NCI-H446 (cell line): ENCODE data around the gene WNT4.

Experiments used
- DNase-seq, 2 experiments: peaks; one replicate each; lab custom pipeline; 2025; lab: John Stamatoyannopoulos, UW

The WNT4 gene

DNA sequence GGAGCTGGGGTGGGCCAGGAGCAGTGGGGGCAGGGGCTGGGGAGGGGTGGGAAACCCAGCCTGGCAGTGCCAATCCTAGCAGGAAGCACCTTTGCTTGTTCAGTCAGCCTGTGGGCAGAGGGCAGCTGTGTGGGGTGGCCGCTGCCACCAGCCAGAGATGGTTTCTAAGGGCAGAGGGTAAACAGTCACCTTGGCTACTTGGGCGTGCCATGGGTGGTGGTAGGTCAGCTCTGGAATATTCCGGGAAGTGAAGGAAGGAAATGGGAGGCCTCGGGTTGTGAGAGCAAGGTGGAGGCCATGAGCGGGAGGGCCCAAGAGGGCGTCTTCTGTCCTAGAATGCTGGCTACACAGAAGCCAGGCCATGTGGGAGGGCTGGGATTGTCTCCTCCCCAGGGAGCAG lies 20.7 kb upstream of the WNT4 start:
- DNase-seq, result no peak

DNA sequence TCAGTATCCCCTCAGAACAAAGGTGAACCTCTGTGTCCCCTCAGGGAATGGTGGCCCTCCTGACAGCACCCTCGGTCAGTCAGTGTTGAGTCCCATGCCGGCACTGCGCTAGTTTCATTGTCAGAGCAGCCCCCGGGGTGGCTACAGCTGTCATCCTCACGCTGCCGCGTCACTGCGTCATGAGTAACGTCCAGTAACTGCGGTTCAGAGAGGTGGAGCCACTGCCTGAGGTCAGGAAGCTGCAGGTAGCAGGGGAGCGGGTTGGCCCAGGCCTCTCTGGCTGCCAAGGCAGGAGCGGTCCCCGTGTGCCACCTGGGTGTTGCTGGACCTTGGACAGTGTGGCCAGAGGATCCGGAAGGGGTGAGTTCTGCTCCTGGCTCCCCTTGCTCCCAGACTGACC lies 20.2 kb upstream of the WNT4 start:
- no peak for DNase-seq

DNA sequence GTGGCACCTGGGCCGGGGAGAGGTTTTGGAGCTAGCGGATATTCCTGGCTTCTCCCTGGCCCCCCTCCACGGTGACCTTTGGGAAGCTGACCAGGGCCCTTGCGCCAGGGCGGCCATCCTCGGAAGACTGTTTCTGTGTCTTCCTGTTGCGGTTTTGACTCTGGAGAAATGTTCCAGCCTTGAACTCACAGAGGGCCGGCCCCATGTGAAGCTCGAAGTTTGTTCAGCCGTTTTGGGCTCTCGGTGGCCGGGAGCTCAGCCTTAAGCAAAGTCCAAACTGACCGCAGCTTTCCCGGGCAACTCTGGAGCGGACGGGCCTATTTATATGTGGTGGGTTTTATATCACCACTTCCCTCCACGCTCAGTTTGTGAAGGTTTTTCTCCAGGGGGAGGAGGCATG lies 17.0 kb upstream of the WNT4 start:
- DNase-seq, result no peak

DNA sequence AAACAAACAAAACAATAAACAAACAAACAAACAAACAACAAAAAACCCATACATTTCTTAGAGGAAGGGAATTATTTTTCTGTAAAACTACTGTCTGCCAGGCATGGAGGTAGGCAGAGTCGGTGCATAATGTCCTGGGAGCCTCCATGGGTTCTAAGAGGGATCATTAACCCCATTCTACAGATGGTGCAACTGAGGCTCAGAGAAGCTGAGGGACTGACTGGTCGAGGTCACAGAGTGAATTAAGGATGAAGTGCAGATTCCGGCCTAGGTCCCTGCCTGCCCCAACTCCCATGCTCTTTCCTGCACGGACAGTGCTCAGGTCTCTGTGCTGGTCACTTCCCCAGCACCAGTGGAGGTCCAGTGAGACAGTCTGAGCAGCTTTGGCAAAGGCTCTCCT lies 15.8 kb upstream of the WNT4 start:
- DNase-seq, result no peak

DNA sequence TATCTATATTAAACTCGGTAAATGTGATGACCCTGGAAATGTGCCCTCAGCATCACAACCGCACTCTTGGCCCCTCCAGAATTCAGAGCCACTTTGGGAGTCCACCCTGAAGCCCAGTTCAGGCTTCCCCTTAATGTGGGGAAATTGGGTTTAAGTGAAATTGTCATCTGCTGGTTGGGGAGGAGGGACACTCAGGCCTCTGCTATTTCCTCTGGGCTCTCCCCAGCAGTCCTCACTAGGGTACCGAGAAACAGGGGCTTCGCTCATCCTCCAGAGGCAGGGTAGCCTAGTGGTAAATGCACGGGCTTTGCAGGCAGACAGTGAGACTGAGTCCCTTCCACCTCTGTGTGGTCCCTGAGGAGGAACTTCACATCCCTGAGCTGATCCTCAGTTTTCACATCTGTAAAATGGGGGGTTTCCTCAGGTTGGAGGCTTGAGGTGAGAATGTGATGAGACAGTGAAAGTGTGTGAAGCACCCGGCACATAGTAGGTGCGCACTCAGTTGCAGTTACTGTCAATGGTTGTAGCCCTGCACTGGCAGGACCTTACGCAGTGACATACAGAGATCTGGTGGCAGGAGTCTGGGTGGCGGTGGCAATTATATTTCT lies 14.6 kb upstream of the WNT4 start:
- DNase-seq, result no peak

DNA sequence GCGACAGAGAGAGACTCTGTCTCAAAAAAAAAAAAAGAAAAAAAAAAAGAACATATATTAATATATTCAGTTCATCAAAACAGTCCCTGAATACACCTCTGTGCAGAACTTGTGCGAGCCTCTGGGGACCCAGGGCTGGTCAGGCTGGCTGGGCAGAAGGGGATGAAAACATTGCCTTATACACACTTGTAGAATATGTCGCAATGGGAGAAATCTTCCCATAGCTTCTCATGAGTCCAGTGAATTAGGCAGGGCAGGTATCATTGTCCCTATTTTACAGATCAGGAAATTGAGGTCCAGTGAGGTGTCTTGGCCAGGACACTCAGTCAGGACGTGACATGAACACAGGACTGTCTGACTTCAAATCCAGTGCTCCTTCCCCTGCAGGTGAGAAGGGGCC lies 12.6 kb upstream of the WNT4 start:
- no peak for DNase-seq

DNA sequence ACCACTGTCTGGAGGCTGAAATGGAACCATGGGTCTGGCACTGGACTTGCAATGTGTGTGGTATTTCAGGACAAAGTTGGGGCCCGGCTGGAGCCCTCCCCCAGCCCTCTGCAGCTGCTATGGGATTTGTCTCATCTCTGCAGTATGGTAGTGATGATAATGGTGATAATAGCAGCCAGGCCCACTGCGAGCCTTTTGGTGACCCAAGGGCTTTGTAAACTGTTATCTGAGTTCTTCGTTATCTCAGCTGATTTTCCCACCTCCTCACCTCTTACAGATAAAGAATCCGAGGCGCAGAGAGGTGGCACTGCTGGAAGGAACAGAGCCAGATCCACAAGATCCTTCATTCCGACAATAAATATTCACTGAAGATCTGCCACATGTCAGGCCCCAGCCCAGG lies 11.7 kb upstream of the WNT4 start:
- DNase-seq, result no peak

DNA sequence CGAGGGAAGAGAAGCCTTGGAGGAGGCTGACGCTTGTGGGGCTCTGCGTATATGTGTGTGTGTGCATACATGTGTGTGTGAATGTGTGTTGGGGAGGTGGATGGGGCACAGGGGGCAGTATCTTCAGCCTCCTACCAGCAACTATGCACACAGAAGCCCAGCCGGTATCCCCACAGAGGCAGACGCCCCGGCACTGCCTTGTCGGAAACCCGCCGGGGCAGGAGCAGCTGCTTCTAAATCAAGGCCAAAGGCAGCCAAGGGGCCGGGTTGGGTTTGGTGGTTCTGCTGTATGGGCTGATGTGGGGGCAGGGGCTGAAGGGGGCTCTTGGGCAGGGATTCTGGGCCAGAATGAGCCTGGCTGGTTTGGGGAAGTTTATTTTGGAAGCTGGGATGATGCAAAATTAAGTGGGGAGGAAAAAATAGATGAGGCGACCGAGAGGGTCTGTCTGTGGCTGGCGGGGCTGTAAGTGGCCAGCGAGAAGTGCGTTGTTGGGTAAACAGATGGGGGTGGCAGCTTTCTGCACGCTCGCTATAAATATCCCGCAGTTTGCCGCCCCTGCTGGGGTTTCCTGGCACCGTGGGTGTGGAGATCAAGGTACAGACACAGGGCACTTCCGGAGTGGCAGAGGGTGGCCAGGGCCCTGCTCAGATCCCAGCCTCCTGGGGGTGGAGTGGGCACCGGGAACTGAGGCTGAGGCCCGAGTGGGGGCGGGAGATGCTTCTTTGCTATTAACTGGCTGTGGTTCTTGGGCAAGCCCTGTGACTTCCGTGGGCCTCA lies 11.0 kb upstream of the WNT4 start:
- DNase-seq, result no peak

DNA sequence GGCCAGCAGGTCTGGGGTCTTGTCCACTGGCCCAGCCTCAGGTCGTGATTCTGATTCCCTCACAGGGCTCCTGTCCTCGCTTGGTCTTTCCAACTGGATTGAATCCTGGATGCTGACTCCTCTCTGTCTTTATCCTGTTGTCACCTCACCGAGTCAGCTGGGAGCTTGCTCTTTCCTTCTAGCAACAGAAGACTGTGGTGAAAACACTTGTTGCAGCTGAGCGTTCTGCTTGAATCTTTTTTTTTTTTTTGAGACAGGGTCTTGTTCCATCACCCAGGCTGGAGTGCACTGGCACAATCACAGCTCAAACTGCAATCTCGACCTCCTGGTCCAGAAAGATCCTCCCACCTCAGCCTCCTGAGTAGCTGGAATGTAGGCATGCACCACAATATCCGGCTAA lies 8.0 kb upstream of the WNT4 start:
- DNase-seq, result no peak

DNA sequence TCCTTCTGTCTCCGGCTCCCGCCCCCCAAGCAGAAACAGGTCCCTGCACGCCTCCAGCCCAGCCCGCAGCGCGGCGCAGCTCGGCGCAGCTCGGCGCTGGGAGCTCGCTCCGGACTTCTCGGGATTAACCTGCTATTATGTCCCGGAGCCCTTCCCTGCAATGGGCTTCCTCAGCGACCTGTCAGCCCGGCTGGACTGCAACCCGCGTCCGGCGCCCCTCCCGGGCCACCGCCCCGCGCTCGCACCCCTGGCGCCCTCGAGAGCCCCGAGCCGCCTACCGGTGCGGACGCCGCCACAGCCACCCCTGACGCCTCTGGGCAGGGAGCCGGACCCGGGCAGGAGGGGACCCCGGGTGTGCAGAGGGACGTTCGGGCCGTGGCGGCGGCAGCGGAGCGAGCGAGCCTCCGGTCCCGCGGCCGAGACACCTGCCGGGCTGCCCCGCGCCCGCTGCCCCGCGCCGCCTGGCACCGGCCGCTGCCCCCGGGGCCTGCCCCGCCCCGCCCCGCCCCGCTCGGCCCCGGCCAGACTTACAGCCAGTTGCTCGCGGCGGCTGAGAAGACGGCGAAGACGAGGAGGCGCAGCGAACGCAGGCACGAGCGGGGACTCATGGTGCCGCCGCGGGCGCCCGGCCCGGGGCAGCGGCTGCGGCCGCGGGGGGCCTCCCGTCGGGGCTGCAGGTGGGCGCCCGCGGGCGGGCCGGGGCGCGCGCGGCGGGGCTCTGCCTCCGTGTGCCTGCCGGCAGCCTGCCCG lies 407 bp downstream of the WNT4 start:
- DNase-seq, result no peak

DNA sequence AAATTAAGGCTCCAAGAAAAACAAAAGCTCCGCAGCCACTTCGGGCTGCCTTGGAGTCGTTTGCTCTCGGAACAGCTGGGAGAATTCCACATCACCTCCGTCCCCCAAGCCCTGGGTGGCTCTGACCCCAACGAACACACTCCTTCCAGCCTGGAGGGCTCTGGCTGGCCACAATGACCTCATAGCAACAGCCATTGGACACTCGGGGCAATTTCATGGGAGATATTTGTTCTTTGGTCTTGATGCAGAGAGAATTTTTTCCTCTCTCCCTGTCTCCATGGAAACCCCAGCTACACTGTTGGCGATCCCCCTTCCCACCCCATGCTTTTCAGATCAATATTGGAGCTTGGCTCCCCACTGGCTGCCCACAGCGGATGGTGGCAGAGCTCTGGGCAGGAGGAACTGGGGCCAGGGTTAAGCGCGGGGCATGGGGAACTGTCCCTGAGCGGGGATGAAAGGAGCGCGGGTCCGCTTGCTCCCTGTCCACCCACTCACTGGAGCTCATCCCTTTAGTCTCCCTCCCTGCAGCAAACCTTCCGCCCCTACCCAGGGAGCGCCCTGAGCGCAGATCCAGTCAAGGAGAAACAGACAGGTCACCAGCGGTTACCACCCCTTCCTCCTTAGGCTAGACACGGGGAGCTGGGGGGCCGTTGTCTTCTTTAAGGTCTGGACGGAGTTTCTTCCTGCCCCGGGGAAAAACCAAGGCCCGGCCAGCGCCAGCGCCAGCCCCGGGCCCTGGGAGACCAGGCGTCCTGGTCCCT lies 1.2 kb downstream of the WNT4 start:
- no peak for DNase-seq

DNA sequence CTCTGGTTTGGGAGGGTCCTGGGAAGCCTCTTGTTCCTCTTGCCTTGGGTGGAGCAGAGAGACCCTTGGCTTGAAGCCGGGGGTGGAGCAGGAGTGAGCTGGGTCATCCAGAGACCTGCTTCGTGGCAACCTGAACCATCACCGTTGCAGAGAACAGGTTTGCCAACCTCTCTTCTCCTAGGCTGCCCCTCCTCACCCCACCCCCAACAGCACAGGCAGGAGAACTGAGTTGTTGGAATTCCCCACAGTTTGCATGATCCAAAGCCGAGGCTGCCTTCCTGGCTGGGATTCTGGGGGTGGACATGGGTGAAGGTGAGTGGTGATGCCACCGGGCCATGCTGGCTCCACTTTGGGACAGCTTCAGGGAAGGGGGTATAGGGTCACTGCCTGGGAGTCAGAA lies 2.2 kb downstream of the WNT4 start:
- no peak for DNase-seq

DNA sequence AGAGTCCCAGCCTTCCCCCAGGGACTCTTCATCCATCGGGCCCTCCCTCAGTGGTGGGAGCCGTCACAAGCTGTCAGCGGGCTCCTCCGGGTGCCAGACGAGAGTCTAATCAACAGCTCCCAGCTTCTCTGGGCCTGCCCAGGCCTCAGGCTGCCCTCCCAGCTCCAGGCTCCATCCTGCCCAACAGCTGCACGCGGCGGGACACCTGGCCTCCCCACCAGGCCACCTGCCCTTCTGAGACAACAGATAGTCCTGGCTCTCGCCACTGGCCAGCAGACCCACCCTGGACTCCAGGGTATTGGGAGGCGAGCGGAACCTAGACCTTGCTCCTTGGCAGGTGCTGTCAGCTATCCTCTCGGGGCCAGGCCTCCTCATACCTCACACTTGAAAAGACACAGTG lies 3.1 kb downstream of the WNT4 start:
- DNase-seq, result peak in 1 of 2 experiments; percentile 17

DNA sequence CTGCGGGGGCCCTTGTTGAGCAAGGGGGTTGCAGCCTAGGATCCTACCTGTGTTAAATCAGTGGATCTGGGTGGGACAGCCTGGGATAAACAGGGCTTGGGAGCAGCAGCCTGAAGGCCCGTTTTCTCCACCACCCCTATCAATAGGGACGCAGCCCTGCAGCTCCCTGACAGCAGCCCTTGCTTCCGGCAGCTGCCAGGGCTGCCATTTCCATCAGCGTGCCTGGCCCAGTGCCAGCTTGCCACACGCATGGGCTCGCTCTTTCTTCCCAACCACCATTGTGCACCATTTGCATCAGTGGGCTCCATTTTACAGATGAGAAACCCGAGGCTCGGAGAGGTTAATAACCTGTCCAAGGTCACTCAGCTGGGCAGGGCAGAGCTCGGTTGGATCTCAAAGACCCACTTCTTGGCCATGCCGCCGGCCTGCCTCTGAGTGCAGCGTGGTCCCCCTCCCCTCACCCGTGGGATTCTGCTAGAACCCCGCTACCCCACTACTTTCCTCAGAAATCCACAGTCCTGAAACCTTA lies 3.8 kb downstream of the WNT4 start:
- peak in 1 of 2 experiments; percentile 33 for DNase-seq

DNA sequence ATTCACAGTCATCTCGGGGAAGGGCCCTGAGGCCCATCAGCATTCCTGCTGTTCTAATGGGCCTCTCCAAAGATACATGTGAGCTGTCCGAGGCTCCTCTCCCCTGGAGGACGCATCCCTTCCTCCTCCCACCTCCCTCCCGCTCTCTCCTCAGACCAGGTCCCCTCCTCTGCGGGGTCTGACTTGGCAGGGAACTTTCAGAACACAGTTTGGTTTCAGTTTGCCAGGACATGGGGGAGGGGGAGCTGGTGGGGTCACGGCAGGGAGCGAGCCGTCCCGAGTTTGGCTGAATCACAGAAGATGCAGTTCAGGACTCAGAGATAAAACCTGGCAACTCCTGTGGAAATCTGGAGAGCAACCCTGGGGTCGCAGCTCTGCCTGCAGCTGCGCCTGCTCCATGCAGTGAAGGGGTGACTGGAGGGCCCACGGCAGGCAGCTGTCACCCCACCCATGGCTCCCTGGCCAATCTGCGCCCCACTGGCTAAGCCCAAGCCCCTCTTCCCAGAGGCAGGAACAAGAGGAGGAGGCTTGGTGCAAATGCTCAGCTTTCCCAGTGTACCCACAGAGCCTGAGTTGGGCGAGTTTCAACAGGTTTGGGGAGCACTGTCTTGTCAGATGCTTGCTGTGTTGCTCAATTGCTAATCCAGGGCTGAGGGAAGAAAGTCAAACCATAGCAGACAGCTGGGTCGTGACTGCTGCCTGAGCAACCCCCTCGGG lies 5.7 kb downstream of the WNT4 start:
- no peak for DNase-seq

DNA sequence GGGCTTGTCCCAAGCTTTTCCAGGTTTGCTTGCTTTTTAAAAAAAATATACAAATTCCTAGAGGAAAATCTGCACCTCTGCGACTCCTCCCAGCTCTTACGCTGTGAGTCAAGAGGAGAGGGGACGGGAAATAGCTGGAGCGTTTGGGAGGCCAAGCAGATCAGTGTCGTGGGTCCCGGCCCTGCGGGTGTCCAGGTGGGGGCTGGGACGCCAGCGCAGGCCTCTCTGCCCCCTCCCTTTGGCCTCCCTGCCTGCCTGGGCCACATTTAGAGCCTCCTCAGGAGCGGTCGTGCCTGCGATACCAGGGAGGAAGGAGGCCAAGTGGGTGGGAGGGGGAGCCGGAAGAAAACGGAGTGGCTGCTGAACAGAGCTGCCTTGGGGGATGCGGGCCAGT lies 9.0 kb downstream of the WNT4 start:
- no peak for DNase-seq

DNA sequence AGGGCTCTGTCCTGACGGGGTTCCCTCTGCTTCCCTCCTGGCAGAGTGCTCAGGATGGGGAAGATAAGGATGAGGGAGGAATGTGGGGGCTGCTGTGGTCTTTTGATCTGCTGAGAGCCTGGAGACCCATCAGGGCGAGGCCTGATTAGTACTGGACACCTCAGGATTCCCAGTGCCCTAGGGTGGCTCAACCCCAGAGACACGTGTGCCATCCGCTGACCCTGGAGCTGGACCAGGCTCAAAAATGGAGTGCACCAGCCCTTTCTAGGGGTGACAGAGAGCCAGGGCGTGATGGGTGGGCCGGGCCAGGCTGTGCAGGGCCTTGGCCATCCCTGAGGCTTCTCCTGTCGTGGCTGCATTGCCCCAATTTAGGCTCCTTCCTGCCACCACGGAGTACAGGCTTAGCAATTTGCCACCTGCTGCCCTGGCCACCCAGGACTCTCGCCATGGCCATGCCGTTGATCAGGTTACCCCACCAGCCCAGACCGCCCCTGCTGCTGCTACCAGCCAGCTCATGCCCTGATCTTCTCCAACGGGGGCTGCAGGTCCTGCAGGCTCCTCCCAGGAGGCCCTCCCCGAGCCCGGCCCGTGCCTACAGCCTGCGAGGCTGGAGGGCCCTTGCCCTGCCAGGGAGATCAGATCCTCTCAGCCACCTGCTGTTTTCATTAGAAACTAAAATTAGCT lies 9.5 kb downstream of the WNT4 start:
- peak in 1 of 2 experiments; percentile 27 for DNase-seq

DNA sequence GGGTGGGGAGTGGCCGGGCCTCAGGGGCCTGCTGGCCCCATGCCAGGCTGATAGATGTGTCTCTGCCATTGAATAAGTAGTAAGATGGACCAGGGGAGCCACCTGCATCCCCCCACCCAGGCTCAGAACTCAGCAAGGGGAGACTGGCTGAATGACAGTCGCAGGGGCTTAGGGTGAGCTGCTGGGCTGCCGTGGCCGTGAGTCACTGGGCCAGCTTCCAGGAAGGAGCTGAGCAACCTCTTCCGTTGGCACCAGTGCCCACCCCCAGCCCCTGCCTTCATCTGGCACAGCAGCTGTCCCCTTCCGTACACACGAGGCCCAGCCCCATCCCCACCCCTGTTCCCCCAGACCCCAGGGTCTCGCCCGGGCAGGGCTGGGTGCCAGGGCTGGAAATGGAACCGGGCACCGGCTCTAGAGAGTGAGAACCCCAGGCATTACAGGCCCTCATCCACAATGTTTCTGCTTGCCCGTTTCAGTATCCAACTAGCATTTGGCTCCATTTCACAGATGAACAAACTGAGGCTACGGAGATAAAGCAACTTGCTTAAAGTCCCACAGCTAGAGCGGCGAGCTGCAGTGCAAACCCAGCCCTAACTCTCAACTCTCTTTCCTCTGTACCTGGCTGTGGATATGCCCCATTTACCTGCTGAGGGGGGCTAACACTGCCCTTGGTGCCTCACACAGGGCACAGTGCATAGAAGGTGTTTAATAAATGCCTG lies 10.2 kb downstream of the WNT4 start:
- peak; percentile 28 to 88 for DNase-seq

DNA sequence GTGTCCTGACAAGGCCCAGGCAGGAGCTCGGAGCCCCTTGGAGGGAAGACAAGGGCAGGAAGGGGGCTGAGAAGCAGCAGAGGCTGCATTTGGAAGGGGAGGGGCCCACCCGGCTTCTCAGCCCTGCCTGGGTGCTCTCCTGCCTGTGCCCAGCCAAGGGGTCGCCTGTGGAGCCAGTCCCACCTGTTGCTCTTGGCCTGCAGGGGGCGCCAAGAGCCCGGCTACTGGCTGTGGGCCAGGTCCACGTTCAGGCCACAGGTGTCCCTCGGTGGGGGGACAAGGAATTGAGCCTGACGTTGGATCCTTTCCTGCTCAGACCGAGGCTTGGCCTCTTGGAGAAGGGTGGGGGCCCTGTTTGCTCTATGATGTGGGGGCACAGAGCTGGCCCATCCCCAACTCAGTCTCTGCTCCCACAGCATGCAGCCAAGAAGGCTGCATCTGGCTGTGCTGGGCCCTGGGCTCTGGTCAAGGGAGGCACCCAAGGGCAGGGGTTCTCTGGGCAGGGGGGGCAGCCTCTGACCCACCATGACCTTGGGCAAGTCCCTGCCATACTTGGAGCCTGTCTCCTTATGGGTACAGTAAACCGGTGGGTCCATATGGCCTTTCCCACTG lies 10.9 kb downstream of the WNT4 start:
- DNase-seq, result peak in 1 of 2 experiments; percentile 52

DNA sequence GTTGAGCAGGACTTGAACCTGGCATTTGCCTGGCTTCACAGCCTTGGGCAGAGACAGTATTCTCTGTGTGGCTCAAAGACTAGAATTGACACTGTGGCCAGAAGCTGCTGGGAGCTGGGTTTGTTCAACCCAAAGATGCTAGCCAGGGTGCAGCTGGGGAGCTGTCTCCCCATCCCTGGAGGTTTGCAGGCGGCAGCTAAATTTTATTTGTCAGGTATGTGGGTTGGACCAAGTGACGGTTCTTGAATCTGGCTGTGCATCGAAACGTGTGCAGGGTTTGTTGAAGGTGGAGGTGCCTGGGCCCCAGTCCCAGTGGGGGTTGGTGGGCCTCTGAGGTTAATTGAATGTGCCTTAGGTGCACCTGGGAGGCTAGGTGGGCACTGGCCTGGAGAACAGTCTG lies 11.8 kb downstream of the WNT4 start:
- DNase-seq, result no peak
